Transverse colon (tissue), 3 donors: Measurements from ENCODE around the gene ERC2.

Experiments
- POLR2A ChIP-seq: fragments of 450-650 bp; IDR thresholded peaks from one replicate; pipeline ENCODE4 v1.6.1; 2016; ENCODE audit warnings: antibody characterized with exemption, mild to moderate bottlenecking, moderate library complexity
- TF ChIP-seq, protein P1 (sequence below), 5 experiments: fragments of 200-600 bp in 3 of 5; fragments of 450-650 bp in 2 of 5; sonication (generic) in 3 of 5; IDR thresholded peaks; 1 replicate in 2 of 5; 2 replicates in 3 of 5; pipeline ENCODE4 v1.5.1; 2016 to 2017; ENCODE audit warnings: antibody characterized with exemption in 5 of 5, inconsistent platforms in 3 of 5, mild to moderate bottlenecking in 2 of 5, moderate library complexity in 1 of 5

DNA sequence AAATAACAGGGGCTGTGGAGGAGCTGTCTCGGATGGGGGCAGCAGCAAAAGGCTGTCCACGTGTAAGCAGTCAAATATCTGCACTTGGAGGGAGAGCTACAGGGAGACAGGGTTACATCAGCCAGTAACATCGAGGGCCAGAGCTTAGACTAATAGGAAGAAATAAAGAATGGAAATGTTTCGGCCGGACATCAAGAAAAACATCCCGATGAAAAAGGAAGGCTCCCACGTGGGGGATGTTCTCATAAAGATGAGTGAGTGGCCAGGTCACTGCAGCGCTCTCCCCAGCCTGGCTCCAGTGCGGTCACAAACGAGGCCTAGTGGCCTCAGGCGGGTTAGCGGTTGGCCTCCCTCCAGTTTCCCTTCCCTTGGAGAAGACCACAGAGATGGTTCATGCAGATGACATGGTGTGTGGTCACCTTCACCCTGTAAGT lies 925.1 kb downstream of the ERC2 start:
- TF ChIP-seq, protein P1, sequence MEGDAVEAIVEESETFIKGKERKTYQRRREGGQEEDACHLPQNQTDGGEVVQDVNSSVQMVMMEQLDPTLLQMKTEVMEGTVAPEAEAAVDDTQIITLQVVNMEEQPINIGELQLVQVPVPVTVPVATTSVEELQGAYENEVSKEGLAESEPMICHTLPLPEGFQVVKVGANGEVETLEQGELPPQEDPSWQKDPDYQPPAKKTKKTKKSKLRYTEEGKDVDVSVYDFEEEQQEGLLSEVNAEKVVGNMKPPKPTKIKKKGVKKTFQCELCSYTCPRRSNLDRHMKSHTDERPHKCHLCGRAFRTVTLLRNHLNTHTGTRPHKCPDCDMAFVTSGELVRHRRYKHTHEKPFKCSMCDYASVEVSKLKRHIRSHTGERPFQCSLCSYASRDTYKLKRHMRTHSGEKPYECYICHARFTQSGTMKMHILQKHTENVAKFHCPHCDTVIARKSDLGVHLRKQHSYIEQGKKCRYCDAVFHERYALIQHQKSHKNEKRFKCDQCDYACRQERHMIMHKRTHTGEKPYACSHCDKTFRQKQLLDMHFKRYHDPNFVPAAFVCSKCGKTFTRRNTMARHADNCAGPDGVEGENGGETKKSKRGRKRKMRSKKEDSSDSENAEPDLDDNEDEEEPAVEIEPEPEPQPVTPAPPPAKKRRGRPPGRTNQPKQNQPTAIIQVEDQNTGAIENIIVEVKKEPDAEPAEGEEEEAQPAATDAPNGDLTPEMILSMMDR (IDR thresholded peaks at IDR 0.05), result no peak
- TF ChIP-seq POLR2A, result no peak
